ENCODE results near the gene NAP1L4. TPM values are rescaled to one million over a fixed set of nuclear protein-coding genes. Genes with fewer than 3 reads are reported as not detected.

The NAP1L4 gene
- total RNA-seq, 1 donor from 2014 or later: 109 TPM

- no peak for DNase-seq (ENCODE audit: low read depth)
- Histone ChIP-seq H3K4me3 (ENCODE audit: low read depth, low read length) (peak overlapping the region; percentile 76), H3K27me3 (ENCODE audit: control insufficient read depth, insufficient read depth, low read length) (no peaks in the 10 kb centered on the region), H3K36me3 (ENCODE audit: control insufficient read depth, insufficient read depth, low read length) (no peaks in the 10 kb centered on the region)
- TF ChIP-seq CTCF (IDR thresholded peaks at IDR 0.05; ENCODE audit: insufficient read depth, low read length, poor library complexity, severe bottlenecking): no peak
Measured at GRCh38 chr11:2989551-2989950, 2.6 kb downstream of the NAP1L4 start.

GRCh38 chr11:2989006-2989405 lies 3.1 kb downstream of the NAP1L4 start:
- Histone ChIP-seq H3K4me3 (ENCODE audit: low read depth, low read length) (peak overlapping the region; percentile 18), H3K27me3 (ENCODE audit: control insufficient read depth, insufficient read depth, low read length) (no peaks in the 10 kb centered on the region), H3K36me3 (ENCODE audit: control insufficient read depth, insufficient read depth, low read length) (no peaks in the 10 kb centered on the region)
- no peak for DNase-seq (ENCODE audit: low read depth)
- TF ChIP-seq CTCF (IDR thresholded peaks at IDR 0.05; ENCODE audit: insufficient read depth, low read length, poor library complexity, severe bottlenecking): no peak

GRCh38 chr11:2987881-2988861 lies 4.0 kb downstream of the NAP1L4 start:
- no peak for DNase-seq (ENCODE audit: low read depth)
- H3K4me3 ChIP-seq (ENCODE audit: low read depth, low read length): peak overlapping the region; percentile 9
- TF ChIP-seq CTCF (IDR thresholded peaks at IDR 0.05; ENCODE audit: insufficient read depth, low read length, poor library complexity, severe bottlenecking): no peak

GRCh38 chr11:2983908-2984307 lies 8.2 kb downstream of the NAP1L4 start:
- TF ChIP-seq CTCF (IDR thresholded peaks at IDR 0.05; ENCODE audit: insufficient read depth, low read length, poor library complexity, severe bottlenecking): no peak
- Histone ChIP-seq H3K36me3 (ENCODE audit: control insufficient read depth, insufficient read depth, low read length) (no peaks in the 10 kb centered on the region), H3K4me3 (ENCODE audit: low read depth, low read length) (no peak overlapping the region), H3K27me3 (ENCODE audit: control insufficient read depth, insufficient read depth, low read length) (no peaks in the 10 kb centered on the region)
- DNase-seq (ENCODE audit: low read depth): no peak

More at GRCh38 chr11:2987881-2988861, 4.0 kb downstream of the NAP1L4 start:
- Histone ChIP-seq H3K36me3 (ENCODE audit: control insufficient read depth, insufficient read depth, low read length) (no peaks in the 10 kb centered on the region), H3K27me3 (ENCODE audit: control insufficient read depth, insufficient read depth, low read length) (no peaks in the 10 kb centered on the region)

GRCh38 chr11:2982214-2982613 lies 9.9 kb downstream of the NAP1L4 start:
- DNase-seq (ENCODE audit: low read depth): no peak
- Histone ChIP-seq H3K4me3 (ENCODE audit: low read depth, low read length) (no peak overlapping the region), H3K27me3 (ENCODE audit: control insufficient read depth, insufficient read depth, low read length) (no peaks in the 10 kb centered on the region), H3K36me3 (ENCODE audit: control insufficient read depth, insufficient read depth, low read length) (no peaks in the 10 kb centered on the region)
- TF ChIP-seq CTCF (IDR thresholded peaks at IDR 0.05; ENCODE audit: insufficient read depth, low read length, poor library complexity, severe bottlenecking): no peak

Measured in kidney epithelial cell (primary cell).